HepG2 (cell line): ENCODE measurements around the gene SEMA3F. TPM values are rescaled to one million over a fixed set of nuclear protein-coding genes. Genes with fewer than 3 reads are reported as not detected.

Source experiments
- AGO2 ChIP-seq: fragments of 200-400 bp; formaldehyde crosslinking; optimal IDR thresholded peaks from 2 replicates; pipeline ENCODE3; 2017; ENCODE audit warnings: mild to moderate bottlenecking, low read depth, low read length, moderate library complexity
- ARNT2 ChIP-seq: sonication (generic); formaldehyde crosslinking; IDR thresholded peaks from 2 replicates; pipeline ENCODE4 v1.8.0; 2022; ENCODE audit warnings: mild to moderate bottlenecking, low read depth, missing genetic modification reagents, moderate library complexity
- ETV5 ChIP-seq: IDR thresholded peaks from 2 replicates; pipeline ENCODE4 v1.6.1; 2018; ENCODE audit warnings: missing biosample characterization, missing genetic modification reagents, inconsistent platforms, borderline replicate concordance
- GFI1 ChIP-seq: sonication (generic); formaldehyde crosslinking; IDR thresholded peaks from 2 replicates; pipeline ENCODE4 v1.5.0; 2020; ENCODE audit warnings: missing genetic modification reagents, mild to moderate bottlenecking, borderline replicate concordance
- NONO ChIP-seq, 2 experiments: fragments of 450-650 bp in 1 of 2; sonication (generic) in 1 of 2; formaldehyde crosslinking in 1 of 2; IDR thresholded peaks in 1 of 2; conservative IDR thresholded peaks in 1 of 2; 2 replicates each; pipeline versions ENCODE4 v1.6.1 to v1.8.0; 2017 to 2022; ENCODE audit warnings: mild to moderate bottlenecking in 1 of 2, missing genetic modification reagents in 1 of 2, moderate library complexity in 1 of 2
- PAWR ChIP-seq: sonication (generic); formaldehyde crosslinking; IDR thresholded peaks from 2 replicates; pipeline ENCODE4 v1.4.0; 2020; ENCODE audit warnings: missing genetic modification reagents, mild to moderate bottlenecking, borderline replicate concordance
- POLR2A ChIP-seq, 2 experiments: IDR thresholded peaks; 2 replicates each; pipeline ENCODE4 v1.6.1; 2011; ENCODE audit warnings: low read depth in 2 of 2, low read length in 2 of 2, mild to moderate bottlenecking in 1 of 2, moderate library complexity in 1 of 2; ENCODE audit not compliant: insufficient read depth in 1 of 2
- RBFOX2 ChIP-seq: fragments of 200-400 bp; formaldehyde crosslinking; IDR thresholded peaks from 2 replicates; pipeline ENCODE4 v1.6.1; 2017; ENCODE audit warnings: low read depth, mild to moderate bottlenecking, low read length
- ZNF430 ChIP-seq: sonication (generic); formaldehyde crosslinking; IDR thresholded peaks from 2 replicates; pipeline ENCODE4 v1.9.0; 2021; ENCODE audit warnings: mild to moderate bottlenecking, missing genetic modification reagents
- ZNF441 ChIP-seq: sonication (generic); formaldehyde crosslinking; IDR thresholded peaks from 2 replicates; pipeline ENCODE4 v1.7.0; 2021; ENCODE audit warnings: missing genetic modification reagents, borderline replicate concordance
- polyA plus RNA-seq, 8 experiments: library from polyadenylated mRNA; depleted of rRNA in 3 of 8; stranded (reverse) in 7 of 8; unstranded in 1 of 8; fragments of >200 nt; fragmentation: Illumina TruSeq in 4 of 8; extraction: Trizol in 4 of 8; gene quantifications; 2 replicates each; pipeline versions ENCODE4 v1.2.1 to v1.2.3, GENCODE V29; 2011 to 2016; ENCODE audit warnings: low read depth in 4 of 8, missing spikeins in 1 of 8, mixed read lengths in 1 of 8; ENCODE audit not compliant: insufficient read depth in 1 of 8
- total RNA-seq, 5 experiments: library from RNA; depleted of rRNA; stranded (reverse); fragments of >200 nt; fragmentation: Illumina TruSeq; extraction: Trizol; gene quantifications; 2 replicates each; pipeline ENCODE4 v1.2.3, GENCODE V29; 2016; ENCODE audit warnings: low read depth in 1 of 5
- TF ChIP-seq, protein P1 (sequence below): sonication (generic); formaldehyde crosslinking; IDR thresholded peaks from 2 replicates; pipeline ENCODE4 v1.8.0; 2022; ENCODE audit warnings: missing genetic modification reagents, mild to moderate bottlenecking, borderline replicate concordance
- TF ChIP-seq, protein P2 (sequence below): sonication (generic); formaldehyde crosslinking; IDR thresholded peaks from 2 replicates; pipeline ENCODE4 v1.5.1; 2020; ENCODE audit warnings: mild to moderate bottlenecking, moderate library complexity, missing genetic modification reagents
- TF ChIP-seq, protein P3 (sequence below): sonication (generic); formaldehyde crosslinking; IDR thresholded peaks from 2 replicates; pipeline ENCODE4 v1.8.0; 2022; ENCODE audit warnings: missing genetic modification reagents, mild to moderate bottlenecking, inconsistent platforms, borderline replicate concordance

The SEMA3F gene
- total and polyA plus RNA-seq, 2 of the 13 experiments (the other 11 are each of a cell fraction or from before 2014, with no cell fraction given): 7.6 to 17.2 TPM

DNA sequence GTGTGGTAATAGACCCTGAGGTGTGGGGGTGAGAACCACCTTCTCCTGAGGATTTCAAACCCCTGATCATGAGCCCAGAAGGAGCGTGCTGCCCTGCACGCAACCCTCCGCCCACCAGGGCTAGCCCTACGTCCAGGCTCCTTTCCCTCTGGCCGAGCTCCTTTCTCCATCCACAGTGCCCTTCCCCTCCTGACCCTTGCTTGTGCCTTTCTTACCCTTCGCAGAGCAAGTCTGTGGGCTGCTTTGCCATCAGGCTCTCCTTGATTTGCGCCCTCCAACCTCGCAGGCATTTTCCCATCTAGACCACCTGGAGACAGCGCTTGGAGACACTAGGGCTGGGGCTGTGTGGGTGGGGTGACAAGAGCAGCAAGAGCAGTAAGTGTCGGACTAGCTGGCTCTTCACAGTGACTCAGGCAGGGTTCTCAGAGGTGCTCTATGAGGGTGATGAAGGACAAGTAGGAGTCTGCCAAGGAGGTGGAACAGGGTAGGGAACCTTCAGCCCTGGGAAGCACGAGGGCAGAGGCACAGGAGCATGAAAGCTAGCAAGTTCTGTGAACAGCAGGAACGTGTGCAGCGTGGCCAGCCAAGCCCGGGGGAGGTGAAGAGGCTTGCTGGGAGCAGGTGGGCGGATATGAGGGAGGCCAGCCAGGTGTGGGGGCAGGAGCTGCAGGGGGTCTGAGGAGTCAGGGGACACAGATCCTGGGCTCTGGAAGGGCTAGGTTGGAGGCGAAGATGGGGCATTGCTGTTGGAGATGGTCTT lies 47.4 kb downstream of the SEMA3F start (continued):
- no peak for TF ChIP-seq ETV5
- TF ChIP-seq, protein P1, sequence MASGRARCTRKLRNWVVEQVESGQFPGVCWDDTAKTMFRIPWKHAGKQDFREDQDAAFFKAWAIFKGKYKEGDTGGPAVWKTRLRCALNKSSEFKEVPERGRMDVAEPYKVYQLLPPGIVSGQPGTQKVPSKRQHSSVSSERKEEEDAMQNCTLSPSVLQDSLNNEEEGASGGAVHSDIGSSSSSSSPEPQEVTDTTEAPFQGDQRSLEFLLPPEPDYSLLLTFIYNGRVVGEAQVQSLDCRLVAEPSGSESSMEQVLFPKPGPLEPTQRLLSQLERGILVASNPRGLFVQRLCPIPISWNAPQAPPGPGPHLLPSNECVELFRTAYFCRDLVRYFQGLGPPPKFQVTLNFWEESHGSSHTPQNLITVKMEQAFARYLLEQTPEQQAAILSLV: 0 out of 2 replicates have a peak, but pooled peaks have one; percentile 11
- TF ChIP-seq PAWR (CRISPR knock-in tag): no peak
- TF ChIP-seq ZNF441: 0 out of 2 replicates have a peak, but pooled peaks have one; percentile 22
- peak; percentile 48 for TF ChIP-seq ARNT2 (CRISPR knock-in tag)
- TF ChIP-seq, protein P2, sequence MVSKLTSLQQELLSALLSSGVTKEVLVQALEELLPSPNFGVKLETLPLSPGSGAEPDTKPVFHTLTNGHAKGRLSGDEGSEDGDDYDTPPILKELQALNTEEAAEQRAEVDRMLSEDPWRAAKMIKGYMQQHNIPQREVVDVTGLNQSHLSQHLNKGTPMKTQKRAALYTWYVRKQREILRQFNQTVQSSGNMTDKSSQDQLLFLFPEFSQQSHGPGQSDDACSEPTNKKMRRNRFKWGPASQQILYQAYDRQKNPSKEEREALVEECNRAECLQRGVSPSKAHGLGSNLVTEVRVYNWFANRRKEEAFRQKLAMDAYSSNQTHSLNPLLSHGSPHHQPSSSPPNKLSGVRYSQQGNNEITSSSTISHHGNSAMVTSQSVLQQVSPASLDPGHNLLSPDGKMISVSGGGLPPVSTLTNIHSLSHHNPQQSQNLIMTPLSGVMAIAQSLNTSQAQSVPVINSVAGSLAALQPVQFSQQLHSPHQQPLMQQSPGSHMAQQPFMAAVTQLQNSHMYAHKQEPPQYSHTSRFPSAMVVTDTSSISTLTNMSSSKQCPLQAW: 0 out of 2 replicates have a peak, but pooled peaks have one; percentile 26
- TF ChIP-seq, protein P3, sequence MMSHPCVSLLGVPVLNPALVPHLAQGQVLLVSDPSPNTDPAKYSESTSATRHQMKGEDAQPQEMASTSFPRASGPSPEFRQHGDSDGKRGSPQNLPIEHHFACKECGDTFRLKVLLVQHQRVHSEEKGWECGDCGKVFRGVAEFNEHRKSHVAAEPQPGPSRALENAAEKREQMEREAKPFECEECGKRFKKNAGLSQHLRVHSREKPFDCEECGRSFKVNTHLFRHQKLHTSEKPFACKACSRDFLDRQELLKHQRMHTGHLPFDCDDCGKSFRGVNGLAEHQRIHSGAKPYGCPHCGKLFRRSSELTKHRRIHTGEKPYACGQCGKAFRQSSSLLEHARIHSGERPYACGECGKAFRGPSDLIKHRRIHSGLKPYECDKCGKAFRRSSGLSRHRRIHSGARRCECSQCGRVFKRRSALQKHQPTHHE (CRISPR knock-in tag): no peak
- peak; percentile 68 for TF ChIP-seq AGO2
- TF ChIP-seq ZNF430 (CRISPR knock-in tag): peak; percentile 62; the same call in 1 of the 2 replicates
- TF ChIP-seq GFI1 (CRISPR knock-in tag): no peak
- TF ChIP-seq RBFOX2: peak; percentile 46; the same call in 1 of the 2 replicates
- TF ChIP-seq NONO (IDR thresholded peaks at IDR 0.05): no peak
- TF ChIP-seq NONO (CRISPR knock-in tag; conservative IDR thresholded peaks at IDR 0.05): peak; percentile 66
- TF ChIP-seq POLR2A (IDR thresholded peaks at IDR 0.05; ENCODE audit: insufficient read depth in 1 of 2, low read depth in 2 of 2, low read length in 2 of 2): peak in 1 of 2 experiments; percentile 0; a peak in 1 of 4 replicates
